Adipose tissue (tissue), 3 donors: ENCODE results near the gene PARK7. TPM values are rescaled to one million over a fixed set of nuclear protein-coding genes. Genes with fewer than 3 reads are reported as not detected.
"Not testable (repeated sequence)": the region's sequence is repeated elsewhere in the genome, so short reads cannot be mapped to it uniquely, and the experiment has no call there.

Experiments
- H3K27ac ChIP-seq: one replicate; pipeline ENCODE4 v1.5.1; 2013; ENCODE audit warnings: low read depth, low read length
- WGBS, 3 donors: extraction: QIAGEN DNeasy Blood & Tissue Kit; methylation state at CpG; one replicate each; pipeline ENCODE4 v1.1.7; 2013; 5-methylcytosine and 5-hydroxymethylcytosine counted together
- polyA plus RNA-seq, 3 donors: library from polyadenylated mRNA; stranded (reverse); fragments of 200-250 nt; gene quantifications; one replicate each; pipeline ENCODE4 v1.2.3, GENCODE V29; 2013
- donor health status: healthy with polysubstance abuse.
- donor health status: Bipolar disorder and iron deficiency.
- donor health status: healthy.

The PARK7 gene
- 100 to 1,000 TPM; 173 to 397 (median 342) TPM for polyA plus RNA-seq

GRCh38 chr1:7961216-7962013 is at the start of gene PARK7:
Gene PARK7, plus strand, starts transcription at chr1:7961711. Its CDS starts 1,075 bp downstream, at chr1:7962786.
- WGBS, 3 donors = 0 to 1% (median 1%) methylated on average over 78 to 81 of the region's 81 CpGs
- H3K27ac ChIP-seq = peak within 1 kb of the TSS; percentile 73

DNA sequence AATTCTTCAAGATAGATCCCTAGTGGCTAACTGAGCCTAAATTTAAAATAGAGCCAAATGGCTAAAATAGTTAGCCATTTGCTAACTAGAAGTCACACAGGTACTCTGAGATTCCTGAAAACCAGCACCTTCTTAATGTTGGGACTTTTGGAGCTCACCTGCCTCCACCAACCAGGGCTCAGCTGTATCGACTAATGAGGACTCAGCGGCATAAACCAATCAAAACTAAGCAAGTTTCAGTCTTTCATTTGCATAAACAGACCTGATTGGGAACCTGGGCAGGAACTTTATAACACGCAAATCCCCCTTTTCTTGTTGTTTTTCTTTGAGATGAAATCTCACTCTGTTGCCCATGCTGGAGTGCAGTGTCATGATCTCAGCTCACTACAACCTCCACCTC is 49.4 kb upstream of the PARK7 start:
- H3K27ac ChIP-seq = no peak overlapping the region
- 85 to 91% (median 87%) methylated on average over 3 of the region's 3 CpGs for WGBS, 3 donors

DNA sequence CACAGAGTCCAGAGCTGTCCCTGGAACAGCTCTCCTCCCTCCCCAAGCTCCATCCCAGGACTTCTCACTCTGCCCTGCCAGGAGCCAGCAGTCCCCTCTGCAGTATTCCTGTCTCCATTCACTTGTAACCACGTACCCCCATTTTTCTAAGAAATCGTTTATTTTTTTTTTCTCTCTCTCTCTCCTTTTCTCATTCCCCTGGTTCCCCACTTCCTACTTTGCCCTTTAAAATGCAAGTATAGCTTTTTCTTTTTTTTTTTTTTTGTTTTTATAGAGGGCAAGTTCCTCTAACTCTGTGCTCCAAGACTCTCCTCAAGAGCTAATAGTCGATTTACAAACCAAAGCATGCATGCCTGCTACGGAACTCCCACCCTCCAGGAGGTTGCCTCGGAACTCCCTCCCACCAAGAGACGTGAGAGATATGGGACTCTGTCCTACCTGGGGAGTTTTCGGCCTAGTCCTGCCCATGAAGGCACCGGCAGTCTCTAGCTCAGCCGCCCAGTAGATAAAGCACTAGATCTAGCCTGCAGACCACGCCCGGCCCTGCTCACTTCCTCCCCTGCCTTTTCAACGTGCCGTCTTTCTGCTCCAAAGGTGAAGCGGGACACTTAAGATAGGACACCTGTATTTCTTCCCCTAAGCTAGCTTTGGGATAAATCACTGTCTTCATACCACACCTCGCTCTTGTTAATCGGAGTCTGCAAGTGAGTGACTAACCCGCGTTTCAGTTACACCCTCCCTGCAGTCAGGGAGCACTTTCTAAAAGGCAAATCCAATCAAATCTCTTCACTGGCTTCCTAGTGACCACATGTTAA is 48.6 kb upstream of the PARK7 start:
- WGBS, 3 donors = 36 to 61% (median 48%) methylated on average over 18 of the region's 18 CpGs
- no peak overlapping the region for H3K27ac ChIP-seq

DNA sequence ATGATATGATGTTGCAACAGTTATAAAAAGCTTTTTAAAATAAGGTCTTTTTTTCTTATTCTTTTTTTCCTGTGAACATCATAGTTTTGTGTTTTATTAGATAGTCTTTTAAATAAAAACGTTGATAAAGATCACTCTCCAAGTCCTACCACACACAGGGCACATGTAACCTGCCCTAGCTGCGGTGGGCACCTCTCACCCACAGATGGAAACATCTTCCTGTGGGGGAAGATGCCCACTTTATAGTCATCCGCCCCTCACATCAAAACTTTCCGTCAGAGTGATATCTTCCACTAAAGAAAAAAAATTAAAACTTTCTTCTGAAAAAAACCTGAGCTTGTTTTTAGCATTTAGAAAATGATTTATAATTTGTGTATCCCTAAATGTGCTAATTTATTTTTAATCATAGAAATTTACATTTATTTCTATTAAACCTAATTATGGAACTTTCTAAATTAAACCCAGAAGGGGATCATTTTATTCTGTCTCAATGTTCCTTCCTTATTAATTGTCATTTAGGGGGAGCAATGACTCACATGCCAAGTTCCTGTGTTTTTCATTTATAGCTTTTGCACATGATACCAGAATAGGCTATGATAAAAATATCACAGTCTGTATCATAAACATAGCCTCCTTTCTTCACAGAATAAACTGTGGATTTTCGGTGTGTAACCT is 45.5 kb upstream of the PARK7 start:
- no peak overlapping the region for H3K27ac ChIP-seq
- WGBS, 3 donors = 59 to 67% (median 61%) methylated on average over 5 of the region's 5 CpGs

- 71 to 77% (median 77%) methylated on average over 2 of the region's 2 CpGs for WGBS, 3 donors
- no peak overlapping the region for H3K27ac ChIP-seq
Observed at GRCh38 chr1:7916501-7916830, 45.0 kb upstream of the PARK7 start.

- WGBS, 3 donors = 72 to 91% (median 90%) methylated on average over 5 of the region's 5 CpGs
- H3K27ac ChIP-seq = not testable (repeated sequence)
Observed at GRCh38 chr1:7917971-7918370, 43.5 kb upstream of the PARK7 start.

DNA sequence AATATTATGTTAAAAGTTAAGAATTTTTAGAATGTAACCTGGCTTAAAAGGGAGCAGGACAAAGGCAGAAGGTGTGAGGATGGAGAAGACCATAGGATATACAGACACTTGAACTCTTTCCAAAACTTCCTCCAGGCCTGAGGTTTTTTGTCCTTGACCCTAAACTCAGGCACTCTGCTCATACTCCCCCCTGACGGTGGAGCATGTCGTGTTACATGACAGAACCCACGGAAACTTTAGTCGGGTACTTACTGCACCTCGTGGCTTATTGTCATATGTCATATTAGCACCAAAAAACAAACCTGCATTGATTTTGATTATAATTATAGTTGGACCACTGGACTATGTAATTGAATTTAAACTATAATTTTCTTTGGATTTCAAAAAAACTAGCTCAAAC is 41.6 kb upstream of the PARK7 start:
- 76 to 91% (median 87%) methylated on average over 5 of the region's 5 CpGs for WGBS, 3 donors

GRCh38 chr1:7921796-7922195 is 39.7 kb upstream of the PARK7 start:
- WGBS, 3 donors = 80 to 91% (median 89%) methylated on average over 7 of the region's 7 CpGs
- H3K27ac ChIP-seq = no peak overlapping the region

More for the DNA sequence above, 41.6 kb upstream of the PARK7 start:
- H3K27ac ChIP-seq = no peak overlapping the region

DNA sequence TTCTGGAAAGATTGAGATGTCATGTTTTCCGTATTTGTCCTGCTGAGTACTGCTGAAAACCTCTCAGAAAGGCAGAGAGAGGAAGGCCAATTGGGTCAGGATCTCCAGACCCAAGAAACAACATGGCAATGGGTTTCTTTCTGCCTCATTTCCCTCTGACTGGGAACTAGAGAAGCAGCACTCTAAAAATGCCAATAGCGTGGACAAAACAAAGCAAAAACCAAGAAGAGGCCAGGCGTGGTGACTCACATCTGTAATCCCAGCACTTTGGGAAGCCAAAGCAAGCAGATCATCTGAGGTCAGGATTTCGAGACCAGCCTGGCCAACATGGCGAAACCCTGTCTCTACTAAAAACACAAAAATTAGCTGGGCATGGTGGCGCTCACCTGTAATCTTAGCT is 39.2 kb upstream of the PARK7 start:
- H3K27ac ChIP-seq = no peak overlapping the region
- WGBS, 3 donors = 86 to 90% (median 87%) methylated on average over 6 of the region's 6 CpGs

DNA sequence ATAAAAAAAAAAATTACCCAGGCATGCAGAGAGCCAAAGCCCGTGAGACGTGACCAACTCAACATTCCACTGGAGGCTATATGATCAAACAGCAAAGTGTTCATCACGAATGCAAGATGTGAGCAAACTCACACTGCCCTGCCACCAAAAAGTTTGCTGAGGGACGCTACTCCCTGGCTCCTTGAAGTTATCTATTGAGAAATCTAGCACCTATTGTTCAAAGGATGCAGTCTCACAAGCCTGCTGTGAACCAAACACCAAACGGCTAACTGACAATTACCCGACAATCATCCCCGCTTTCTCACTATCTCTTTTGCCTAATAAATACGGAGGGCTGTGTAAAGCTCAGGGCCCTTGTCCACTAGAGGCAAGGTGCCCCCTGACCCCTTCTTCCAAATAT is 34.5 kb upstream of the PARK7 start:
- H3K27ac ChIP-seq = not testable (repeated sequence)
- WGBS, 3 donors = 30 to 67% (median 54%) methylated on average over 8 of the region's 8 CpGs

GRCh38 chr1:7928247-7928646 is 33.3 kb upstream of the PARK7 start:
- H3K27ac ChIP-seq = no peak overlapping the region
- WGBS, 3 donors = 87 to 91% (median 89%) methylated on average over 4 of the region's 4 CpGs

DNA sequence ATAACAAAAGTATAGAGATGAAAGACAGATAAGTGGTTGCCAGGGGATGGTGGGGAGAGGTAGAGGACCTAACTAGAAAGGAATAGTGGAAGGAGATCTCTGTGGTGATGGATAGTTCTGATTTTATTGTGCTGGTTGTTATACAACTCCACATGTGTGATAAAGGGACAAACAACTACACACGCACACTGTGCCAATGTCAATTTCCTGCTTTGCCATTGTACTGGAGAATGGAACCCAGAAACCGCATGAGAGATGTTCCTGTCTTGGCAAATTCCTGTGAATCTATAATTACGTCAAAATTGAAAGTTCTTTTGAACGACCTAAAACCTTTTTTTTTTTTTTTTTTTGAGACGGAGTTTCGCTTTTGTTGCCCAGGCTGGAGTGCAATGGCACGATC is 31.9 kb upstream of the PARK7 start:
- H3K27ac ChIP-seq = no peak overlapping the region
- 59 to 67% (median 60%) methylated on average over 6 to 7 of the region's 7 CpGs for WGBS, 3 donors

DNA sequence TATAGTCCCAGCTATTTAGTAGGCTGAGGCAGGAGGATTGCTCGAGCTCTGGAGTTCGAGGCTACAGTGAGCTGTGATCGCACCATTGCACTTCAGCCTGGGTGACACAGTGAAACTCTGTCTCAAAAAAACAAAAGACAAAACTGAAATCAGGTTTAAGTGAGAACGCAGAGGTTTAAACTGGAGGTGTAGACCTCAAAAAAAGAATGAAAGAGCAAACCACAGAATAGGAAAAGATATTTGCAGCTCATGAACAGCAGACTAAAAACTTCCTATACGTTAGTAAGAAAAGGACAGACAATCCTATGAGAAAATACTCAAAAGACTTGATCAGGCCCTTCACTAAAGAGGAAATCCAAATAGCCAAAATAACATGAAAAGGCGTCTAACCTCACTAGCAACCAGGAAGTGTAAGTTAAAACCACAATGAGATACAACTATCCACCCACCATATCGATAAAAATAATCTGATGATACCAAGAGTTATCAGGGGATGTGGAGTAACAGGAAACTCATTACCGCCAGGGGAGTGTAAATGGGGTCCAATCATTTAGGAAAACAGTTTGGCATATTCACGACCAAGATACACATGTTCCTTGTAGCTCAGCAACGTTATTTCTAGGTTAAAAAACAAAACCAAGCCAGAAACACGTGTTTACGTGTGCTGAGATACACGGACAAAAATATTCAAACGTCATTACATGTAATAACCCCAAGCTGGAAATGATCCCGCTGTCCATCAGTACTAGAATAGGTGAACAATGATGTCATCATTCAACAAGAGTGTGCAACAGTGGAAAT is 30.7 kb upstream of the PARK7 start:
- no peak overlapping the region for H3K27ac ChIP-seq
- 66 to 75% (median 69%) methylated on average over 15 of the region's 15 CpGs for WGBS, 3 donors

DNA sequence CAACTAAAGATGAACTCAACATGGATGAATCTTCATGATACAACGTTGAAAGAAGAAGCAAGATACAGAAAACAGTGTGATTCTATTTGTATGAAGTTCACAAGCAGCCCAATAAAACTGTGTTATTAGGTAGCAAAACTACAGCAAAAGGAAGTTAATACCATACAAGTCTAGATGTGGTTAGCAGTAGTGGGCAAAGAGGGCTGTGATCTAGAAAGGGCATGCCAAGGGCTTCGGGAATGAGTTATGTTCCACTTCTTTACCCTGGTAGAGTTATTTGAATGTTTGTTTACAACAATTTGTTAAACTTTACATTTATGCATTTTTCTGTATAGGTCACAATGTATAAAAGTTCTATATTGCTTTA is 30.1 kb upstream of the PARK7 start:
- 56 to 64% (median 59%) methylated on average over 2 of the region's 2 CpGs for WGBS, 3 donors
- no peak overlapping the region for H3K27ac ChIP-seq

DNA sequence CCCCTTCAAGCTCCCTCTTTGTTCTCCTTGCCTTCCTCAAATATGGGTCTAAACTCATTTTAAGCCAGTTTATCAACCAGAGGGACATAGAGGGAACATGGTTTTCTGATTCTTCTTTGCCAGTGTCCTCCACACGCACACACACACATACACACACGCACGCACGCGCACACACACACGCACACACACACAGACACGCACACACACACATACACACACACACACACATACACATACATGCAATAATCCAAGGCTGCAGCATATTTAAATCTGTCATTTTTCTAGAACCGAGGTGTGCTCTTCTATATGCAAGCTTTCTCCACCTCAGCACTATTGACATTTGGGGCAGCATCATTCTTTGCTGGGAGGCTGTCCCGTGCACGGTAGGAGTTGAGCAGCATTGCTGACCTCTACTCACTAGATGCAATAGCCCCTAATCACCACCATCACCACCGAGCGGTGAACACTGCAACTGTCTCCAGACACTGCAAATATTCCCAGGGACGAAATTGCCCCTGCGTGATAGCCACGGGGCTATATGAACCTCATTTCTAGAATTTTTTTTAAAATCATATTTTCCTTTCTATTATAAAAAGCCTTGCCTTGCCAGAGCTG is 28.9 kb upstream of the PARK7 start:
- 59 to 82% (median 73%) methylated on average over 15 of the region's 15 CpGs for WGBS, 3 donors
- H3K27ac ChIP-seq = no peak overlapping the region

- 35 to 77% (median 64%) methylated on average over 3 of the region's 3 CpGs for WGBS, 3 donors
- no peak overlapping the region for H3K27ac ChIP-seq
Observed at GRCh38 chr1:7938070-7938469, 23.4 kb upstream of the PARK7 start.

- no peak overlapping the region for H3K27ac ChIP-seq
- WGBS, 3 donors = 45 to 78% (median 52%) methylated on average over 3 of the region's 3 CpGs
Observed at GRCh38 chr1:7940034-7940433, 21.5 kb upstream of the PARK7 start.
